SK-N-SH treated with all-trans-retinoic acid at 6 μM for 48 hours (cell line): ENCODE data around the gene AKR7A3.
"Not testable (repeated sequence)": the region's sequence is repeated elsewhere in the genome, so short reads cannot be mapped to it uniquely, and the experiment has no call there.

ENCODE experiments used
- ATAC-seq: fragments of 200-7000 bp; cut with Tn5 transposase; 3 replicates; pipeline ENCODE4 v1.9.1; 2020; ENCODE audit warnings: mild to moderate bottlenecking, moderate library complexity
- ARNTL ChIP-seq: fragments of 450-650 bp; formaldehyde crosslinking; IDR thresholded peaks from 2 replicates; pipeline ENCODE4 v1.5.0; 2020; ENCODE audit warnings: low read depth, mild to moderate bottlenecking, moderate library complexity, borderline replicate concordance
- BACH2 ChIP-seq: fragments of 250-450 bp; sonication (Bioruptor Pico); IDR thresholded peaks from 2 replicates; pipeline ENCODE4 v1.9.0; 2021; ENCODE audit warnings: mild to moderate bottlenecking, borderline replicate concordance
- CSDC2 ChIP-seq: fragments of 250-450 bp; sonication (Bioruptor Pico); IDR thresholded peaks from 2 replicates; pipeline ENCODE4 v1.5.0; 2020; ENCODE audit warnings: mild to moderate bottlenecking, moderate library complexity
- ESRRG ChIP-seq: fragments of 250-450 bp; sonication (Bioruptor Pico); IDR thresholded peaks from 2 replicates; pipeline ENCODE4 v1.6.1; 2021; ENCODE audit warnings: mild to moderate bottlenecking
- ISL1 ChIP-seq: fragments of 250-450 bp; sonication (Bioruptor Pico); IDR thresholded peaks from 2 replicates; pipeline ENCODE4 v2.1.2; 2022; ENCODE audit warnings: mild to moderate bottlenecking, moderate library complexity
- OSR1 ChIP-seq: fragments of 250-450 bp; sonication (Bioruptor Pico); IDR thresholded peaks from 2 replicates; pipeline ENCODE4 v1.8.0; 2022; ENCODE audit warnings: moderate library complexity, mild to moderate bottlenecking, inconsistent platforms
- SNAI2 ChIP-seq: fragments of 250-450 bp; sonication (Bioruptor Pico); IDR thresholded peaks from 2 replicates; pipeline ENCODE4 v1.5.0; 2020; ENCODE audit warnings: mild to moderate bottlenecking, moderate library complexity
- ZFP30 ChIP-seq: fragments of 450-650 bp; formaldehyde crosslinking; IDR thresholded peaks from 2 replicates; pipeline ENCODE4 v1.5.0; 2022; ENCODE audit warnings: mild to moderate bottlenecking, moderate library complexity
- ZNF8 ChIP-seq: fragments of 450-650 bp; formaldehyde crosslinking; IDR thresholded peaks from 2 replicates; pipeline ENCODE4 v1.5.0; 2020; ENCODE audit warnings: mild to moderate bottlenecking, moderate library complexity
- TF ChIP-seq, protein P1 (sequence below): fragments of 250-450 bp; sonication (Bioruptor Pico); IDR thresholded peaks from 2 replicates; pipeline ENCODE4 v1.8.0; 2020; ENCODE audit warnings: mild to moderate bottlenecking, moderate library complexity, borderline replicate concordance
- TF ChIP-seq, protein P2 (sequence below): fragments of 250-450 bp; sonication (Bioruptor Pico); IDR thresholded peaks from 2 replicates; pipeline ENCODE4 v1.5.0; 2020; ENCODE audit warnings: mild to moderate bottlenecking, moderate library complexity
- TF ChIP-seq, protein P3 (sequence below): fragments of 250-450 bp; sonication (Bioruptor Pico); IDR thresholded peaks from 2 replicates; pipeline ENCODE4 v1.8.0; 2021; ENCODE audit warnings: low read depth, mild to moderate bottlenecking, moderate library complexity, borderline replicate concordance
- TF ChIP-seq, protein P4 (sequence below): fragments of 250-450 bp; sonication (Bioruptor Pico); IDR thresholded peaks from 2 replicates; pipeline ENCODE4 v1.5.1; 2021; ENCODE audit warnings: mild to moderate bottlenecking, moderate library complexity
- TF ChIP-seq, protein P5 (sequence below): fragments of 250-450 bp; sonication (Bioruptor Pico); IDR thresholded peaks from 2 replicates; pipeline ENCODE4 v1.5.1; 2020; ENCODE audit warnings: low read depth, mild to moderate bottlenecking, moderate library complexity

The AKR7A3 gene

DNA sequence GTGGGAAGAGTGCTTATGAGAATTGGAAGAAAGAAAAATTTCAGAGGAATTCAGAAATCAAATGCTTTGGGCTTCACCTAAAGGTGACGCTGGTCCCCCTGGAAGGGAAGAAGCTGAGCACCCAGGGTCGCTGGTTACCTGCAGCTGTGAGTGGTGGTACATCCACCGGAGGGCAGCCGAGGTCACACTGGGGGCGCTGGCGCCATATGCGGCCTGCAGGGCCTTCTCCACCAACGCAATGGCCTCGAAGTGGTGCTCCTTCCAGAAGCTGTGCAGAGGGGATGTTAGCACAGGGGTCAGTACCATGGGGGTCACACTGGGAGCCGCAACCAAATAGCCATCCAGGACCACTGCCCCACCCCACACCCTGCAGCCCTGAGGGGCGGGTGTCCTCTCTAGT lies 17.3 kb upstream of the AKR7A3 start:
- TF ChIP-seq, protein P1, sequence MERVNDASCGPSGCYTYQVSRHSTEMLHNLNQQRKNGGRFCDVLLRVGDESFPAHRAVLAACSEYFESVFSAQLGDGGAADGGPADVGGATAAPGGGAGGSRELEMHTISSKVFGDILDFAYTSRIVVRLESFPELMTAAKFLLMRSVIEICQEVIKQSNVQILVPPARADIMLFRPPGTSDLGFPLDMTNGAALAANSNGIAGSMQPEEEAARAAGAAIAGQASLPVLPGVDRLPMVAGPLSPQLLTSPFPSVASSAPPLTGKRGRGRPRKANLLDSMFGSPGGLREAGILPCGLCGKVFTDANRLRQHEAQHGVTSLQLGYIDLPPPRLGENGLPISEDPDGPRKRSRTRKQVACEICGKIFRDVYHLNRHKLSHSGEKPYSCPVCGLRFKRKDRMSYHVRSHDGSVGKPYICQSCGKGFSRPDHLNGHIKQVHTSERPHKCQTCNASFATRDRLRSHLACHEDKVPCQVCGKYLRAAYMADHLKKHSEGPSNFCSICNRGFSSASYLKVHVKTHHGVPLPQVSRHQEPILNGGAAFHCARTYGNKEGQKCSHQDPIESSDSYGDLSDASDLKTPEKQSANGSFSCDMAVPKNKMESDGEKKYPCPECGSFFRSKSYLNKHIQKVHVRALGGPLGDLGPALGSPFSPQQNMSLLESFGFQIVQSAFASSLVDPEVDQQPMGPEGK: no peak
- TF ChIP-seq ARNTL (CRISPR knock-in tag) (no peak), OSR1 (CRISPR knock-in tag) (no peak), BACH2 (no peak), ISL1 (CRISPR knock-in tag) (no peak)
- ATAC-seq: no peak

DNA sequence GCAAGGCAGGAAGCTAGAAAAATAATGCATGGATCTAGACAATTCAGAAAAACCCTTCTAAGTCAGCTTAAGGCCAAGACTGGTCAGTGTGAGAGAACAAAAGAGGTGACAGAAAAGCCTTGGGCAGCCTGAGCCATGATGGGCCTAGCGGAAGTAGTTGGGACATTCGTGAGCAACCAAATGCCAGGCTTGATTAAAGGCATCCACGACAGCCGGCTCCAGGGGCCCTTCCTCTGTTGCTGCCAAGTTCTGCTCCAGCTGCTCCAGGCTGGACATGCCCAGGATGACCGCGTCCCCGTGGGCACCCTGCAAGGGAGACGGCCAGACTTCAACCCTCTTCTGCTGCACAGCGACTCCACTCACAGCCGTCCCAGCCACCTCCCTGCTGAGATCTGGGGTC lies 15.5 kb upstream of the AKR7A3 start:
- ATAC-seq: not testable (repeated sequence)

DNA sequence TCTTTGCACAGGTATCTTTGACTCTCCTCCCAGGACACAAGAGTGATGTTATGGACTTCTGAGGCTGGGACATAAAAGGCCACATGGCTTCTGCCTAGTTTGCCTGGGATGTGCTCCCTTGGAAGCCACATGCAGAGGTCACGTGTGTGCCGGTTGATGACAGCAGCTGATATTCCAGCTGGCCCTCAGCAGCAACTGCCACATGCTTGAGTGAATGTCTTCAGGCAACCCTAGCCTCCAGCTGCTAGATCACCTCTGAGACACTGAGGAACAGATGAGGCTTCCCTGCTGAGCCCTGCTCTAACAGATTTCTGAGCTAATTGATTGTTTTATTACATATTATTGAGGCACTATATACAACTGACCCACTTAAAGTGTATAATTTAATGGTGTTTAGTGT lies 11.6 kb upstream of the AKR7A3 start:
- no peak for ATAC-seq
- TF ChIP-seq, protein P1: no peak
- TF ChIP-seq ZNF8 (CRISPR knock-in tag): no peak
- TF ChIP-seq ZFP30 (CRISPR knock-in tag): no peak
- TF ChIP-seq, protein P2, sequence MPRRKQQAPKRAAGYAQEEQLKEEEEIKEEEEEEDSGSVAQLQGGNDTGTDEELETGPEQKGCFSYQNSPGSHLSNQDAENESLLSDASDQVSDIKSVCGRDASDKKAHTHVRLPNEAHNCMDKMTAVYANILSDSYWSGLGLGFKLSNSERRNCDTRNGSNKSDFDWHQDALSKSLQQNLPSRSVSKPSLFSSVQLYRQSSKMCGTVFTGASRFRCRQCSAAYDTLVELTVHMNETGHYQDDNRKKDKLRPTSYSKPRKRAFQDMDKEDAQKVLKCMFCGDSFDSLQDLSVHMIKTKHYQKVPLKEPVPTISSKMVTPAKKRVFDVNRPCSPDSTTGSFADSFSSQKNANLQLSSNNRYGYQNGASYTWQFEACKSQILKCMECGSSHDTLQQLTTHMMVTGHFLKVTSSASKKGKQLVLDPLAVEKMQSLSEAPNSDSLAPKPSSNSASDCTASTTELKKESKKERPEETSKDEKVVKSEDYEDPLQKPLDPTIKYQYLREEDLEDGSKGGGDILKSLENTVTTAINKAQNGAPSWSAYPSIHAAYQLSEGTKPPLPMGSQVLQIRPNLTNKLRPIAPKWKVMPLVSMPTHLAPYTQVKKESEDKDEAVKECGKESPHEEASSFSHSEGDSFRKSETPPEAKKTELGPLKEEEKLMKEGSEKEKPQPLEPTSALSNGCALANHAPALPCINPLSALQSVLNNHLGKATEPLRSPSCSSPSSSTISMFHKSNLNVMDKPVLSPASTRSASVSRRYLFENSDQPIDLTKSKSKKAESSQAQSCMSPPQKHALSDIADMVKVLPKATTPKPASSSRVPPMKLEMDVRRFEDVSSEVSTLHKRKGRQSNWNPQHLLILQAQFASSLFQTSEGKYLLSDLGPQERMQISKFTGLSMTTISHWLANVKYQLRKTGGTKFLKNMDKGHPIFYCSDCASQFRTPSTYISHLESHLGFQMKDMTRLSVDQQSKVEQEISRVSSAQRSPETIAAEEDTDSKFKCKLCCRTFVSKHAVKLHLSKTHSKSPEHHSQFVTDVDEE: no peak
- TF ChIP-seq CSDC2 (CRISPR knock-in tag): no peak
- TF ChIP-seq, protein P3, sequence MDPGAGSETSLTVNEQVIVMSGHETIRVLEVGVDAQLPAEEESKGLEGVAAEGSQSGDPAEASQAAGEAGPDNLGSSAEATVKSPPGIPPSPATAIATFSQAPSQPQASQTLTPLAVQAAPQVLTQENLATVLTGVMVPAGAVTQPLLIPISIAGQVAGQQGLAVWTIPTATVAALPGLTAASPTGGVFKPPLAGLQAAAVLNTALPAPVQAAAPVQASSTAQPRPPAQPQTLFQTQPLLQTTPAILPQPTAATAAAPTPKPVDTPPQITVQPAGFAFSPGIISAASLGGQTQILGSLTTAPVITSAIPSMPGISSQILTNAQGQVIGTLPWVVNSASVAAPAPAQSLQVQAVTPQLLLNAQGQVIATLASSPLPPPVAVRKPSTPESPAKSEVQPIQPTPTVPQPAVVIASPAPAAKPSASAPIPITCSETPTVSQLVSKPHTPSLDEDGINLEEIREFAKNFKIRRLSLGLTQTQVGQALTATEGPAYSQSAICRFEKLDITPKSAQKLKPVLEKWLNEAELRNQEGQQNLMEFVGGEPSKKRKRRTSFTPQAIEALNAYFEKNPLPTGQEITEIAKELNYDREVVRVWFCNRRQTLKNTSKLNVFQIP (CRISPR knock-in tag): no peak
- TF ChIP-seq, protein P4, sequence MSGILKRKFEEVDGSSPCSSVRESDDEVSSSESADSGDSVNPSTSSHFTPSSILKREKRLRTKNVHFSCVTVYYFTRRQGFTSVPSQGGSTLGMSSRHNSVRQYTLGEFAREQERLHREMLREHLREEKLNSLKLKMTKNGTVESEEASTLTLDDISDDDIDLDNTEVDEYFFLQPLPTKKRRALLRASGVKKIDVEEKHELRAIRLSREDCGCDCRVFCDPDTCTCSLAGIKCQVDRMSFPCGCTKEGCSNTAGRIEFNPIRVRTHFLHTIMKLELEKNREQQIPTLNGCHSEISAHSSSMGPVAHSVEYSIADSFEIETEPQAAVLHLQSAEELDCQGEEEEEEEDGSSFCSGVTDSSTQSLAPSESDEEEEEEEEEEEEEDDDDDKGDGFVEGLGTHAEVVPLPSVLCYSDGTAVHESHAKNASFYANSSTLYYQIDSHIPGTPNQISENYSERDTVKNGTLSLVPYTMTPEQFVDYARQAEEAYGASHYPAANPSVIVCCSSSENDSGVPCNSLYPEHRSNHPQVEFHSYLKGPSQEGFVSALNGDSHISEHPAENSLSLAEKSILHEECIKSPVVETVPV (CRISPR knock-in tag): no peak
- TF ChIP-seq, protein P5, sequence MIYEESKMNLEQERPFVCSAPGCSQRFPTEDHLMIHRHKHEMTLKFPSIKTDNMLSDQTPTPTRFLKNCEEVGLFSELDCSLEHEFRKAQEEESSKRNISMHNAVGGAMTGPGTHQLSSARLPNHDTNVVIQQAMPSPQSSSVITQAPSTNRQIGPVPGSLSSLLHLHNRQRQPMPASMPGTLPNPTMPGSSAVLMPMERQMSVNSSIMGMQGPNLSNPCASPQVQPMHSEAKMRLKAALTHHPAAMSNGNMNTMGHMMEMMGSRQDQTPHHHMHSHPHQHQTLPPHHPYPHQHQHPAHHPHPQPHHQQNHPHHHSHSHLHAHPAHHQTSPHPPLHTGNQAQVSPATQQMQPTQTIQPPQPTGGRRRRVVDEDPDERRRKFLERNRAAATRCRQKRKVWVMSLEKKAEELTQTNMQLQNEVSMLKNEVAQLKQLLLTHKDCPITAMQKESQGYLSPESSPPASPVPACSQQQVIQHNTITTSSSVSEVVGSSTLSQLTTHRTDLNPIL: no peak

DNA sequence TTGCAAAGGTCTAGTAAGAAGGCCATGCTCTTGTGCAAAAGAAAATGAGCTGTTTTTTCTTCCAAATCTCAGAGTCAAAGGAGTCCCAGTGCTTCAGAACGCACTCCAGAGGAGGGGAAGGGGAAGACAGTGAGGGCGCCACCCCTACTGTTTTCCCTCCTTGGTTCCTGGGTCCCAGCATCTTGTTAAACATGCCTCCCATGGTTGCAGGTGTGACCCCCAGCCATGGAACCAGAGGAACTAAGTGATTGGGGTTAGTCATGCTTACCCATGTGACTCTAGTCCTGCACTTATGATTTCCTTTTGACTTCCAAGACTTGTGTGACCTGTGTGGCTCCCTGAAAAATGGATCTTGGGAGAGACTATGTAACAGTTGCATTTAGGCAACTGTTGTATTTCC lies 6.1 kb upstream of the AKR7A3 start:
- ATAC-seq: no peak
- TF ChIP-seq, protein P2: no peak
- TF ChIP-seq ESRRG (CRISPR knock-in tag): no peak
- TF ChIP-seq, protein P4 (CRISPR knock-in tag): no peak
- TF ChIP-seq, protein P1: no peak
- no peak for TF ChIP-seq ZFP30 (CRISPR knock-in tag)
- TF ChIP-seq SNAI2 (CRISPR knock-in tag): no peak
- no peak for TF ChIP-seq ISL1 (CRISPR knock-in tag)
